ENCODE measurements around the gene KBTBD4.
A peak's percentile ranks its signal among the peaks of the same experiment; 100 is the strongest.
"Not testable (repeated sequence)": the region's sequence is repeated elsewhere in the genome, so short reads cannot be mapped to it uniquely, and the experiment has no call there.

KBTBD4 gene

DNA sequence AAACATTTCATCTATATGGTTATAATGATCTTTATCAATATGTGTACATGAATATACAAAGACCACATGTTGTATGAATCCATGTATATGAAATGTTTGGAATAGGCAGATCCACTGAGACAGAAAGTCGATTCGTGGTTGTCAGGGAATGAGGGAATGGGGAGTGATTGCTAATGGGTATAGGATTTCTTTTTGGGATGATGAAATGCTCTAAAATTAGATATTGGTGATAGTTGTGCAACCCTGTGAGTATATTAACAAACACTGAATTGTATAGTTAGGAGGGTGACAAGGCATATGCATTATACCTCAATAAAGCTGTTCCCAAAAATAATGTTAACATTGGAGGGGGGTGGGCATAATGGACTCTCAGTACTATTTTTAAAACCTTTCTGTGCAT lies 18.3 kb downstream of the KBTBD4 start:
- DNase-seq (ENCODE audit: low spot score), result no peak

DNA sequence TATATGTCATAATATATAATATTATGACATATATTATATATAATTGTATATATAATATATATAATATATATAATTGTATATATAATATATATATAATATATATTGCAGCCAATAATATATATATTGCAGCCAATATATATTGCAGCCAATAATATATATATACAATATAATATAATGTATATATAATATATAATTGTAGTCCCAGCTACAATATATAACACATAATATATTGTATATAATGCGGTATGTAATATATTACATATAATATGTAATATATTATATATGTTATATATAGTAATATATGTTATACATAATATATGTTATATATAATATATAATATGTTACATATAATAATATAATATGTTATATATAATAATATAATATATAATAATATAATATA lies 20.1 kb downstream of the KBTBD4 start:
- DNase-seq (ENCODE audit: low spot score), result no peak

DNA sequence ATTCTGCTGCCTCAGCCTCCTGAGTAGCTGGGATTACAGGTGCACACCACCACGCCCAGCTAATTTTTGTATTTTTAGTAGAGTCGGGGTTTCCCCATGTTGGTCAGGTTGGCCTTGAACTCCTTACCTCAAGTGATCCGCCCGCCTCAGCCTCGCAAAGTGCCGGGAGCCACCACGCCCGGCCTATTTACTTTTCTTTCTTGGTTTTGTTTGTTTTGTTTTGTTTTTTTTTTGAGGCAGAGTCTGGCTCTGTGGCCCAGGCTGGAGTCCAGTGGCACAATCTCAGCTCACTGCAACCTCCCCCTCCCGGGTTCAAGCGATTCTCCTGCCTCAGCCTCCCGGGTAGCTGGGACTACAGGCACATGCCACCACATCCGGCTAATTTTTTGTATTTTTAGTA lies 21.8 kb downstream of the KBTBD4 start:
- DNase-seq (ENCODE audit: low spot score), result not testable (repeated sequence)

DNA sequence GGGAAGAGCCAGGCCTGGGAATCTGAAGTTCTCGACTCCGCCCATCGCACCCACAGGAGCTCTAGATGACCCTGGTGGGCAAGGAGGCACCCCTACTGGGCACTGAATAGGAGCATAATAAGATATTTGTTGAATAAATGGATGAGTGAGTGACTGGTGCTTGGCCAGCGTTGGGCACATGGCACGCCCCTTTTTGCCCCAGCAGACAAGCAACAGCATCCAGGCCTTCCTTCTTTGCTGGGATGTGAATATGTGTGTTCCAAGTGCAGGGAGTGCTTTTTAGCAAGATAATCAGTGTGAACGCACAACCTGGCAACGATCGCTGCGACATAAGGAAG lies 25.4 kb downstream of the KBTBD4 start:
- DNase-seq (ENCODE audit: low spot score), result peak; percentile 62

DNA sequence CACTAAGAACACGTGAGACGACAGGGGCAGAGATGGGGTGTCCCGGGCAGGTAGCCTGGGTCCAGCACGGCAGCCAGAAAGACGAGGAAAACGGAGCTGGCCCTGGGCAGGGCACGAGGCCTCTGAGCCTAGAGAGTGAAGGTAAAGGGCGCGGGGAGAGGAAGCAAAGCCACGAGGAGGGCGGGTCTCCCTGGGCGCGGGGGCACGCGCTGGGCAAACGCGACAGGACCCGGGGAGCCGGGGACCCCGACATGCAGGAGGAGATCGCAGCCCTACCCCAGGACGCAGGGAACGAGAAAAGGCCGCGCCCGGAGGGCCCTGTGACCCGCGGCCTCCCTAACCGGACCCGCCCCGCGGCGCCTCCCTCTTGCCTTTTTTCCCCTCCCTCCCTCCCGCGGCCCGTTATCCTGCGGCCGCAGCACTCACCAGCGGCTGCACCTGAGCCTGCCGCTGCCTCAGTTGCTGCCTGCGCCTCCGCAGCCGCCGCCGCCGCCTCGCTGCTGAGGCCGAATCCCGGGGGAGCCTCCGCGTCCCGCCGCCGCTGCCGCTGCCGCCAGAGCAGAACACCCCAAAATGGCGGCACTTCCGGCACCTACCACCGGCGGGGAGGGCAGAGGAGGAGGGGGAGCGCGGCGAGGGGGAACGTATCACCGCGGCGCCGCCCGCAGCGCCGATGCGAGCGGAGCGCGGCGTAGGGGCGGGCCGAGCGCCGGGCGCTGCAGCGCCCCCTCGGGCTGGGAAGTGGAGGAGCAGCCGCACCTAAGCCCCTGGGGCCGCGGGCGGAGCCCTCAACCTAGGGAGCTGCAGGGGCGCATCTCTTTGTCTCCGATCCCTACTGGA lies 26.0 kb downstream of the KBTBD4 start, which contains the start of gene CELF1:
Gene CELF1, minus strand, starts transcription at position 567 of the 840 bp plus-strand sequence. CDS start 53,609 bp downstream, outside the sequence.
- peak; percentile 95 for DNase-seq (ENCODE audit: low spot score)

DNA sequence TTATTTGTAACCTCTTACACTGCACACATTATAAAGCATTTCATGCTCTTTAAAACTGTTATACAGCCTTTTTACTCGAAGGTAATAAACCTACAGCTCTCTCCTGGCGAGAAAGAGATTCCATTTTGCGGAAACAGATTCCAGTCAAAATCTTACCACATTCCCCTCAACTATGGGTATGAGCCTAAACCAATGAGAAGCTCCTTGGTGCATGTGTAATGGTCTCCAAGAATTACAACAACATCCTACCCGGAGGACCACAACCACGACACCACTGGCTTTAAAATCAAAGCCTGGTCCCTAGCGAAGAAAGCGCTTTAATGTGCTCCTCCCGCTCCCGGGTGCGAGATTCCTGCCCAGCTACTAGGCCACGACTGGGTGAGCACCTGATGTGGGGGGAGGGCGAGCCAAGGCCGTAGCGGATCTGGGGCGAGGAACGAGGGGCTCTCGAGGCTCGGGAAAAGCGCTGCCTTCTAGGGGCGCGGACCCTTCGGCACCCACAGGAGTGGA lies 26.7 kb downstream of the KBTBD4 start:
- peak; percentile 23 for DNase-seq (ENCODE audit: low spot score)

DNA sequence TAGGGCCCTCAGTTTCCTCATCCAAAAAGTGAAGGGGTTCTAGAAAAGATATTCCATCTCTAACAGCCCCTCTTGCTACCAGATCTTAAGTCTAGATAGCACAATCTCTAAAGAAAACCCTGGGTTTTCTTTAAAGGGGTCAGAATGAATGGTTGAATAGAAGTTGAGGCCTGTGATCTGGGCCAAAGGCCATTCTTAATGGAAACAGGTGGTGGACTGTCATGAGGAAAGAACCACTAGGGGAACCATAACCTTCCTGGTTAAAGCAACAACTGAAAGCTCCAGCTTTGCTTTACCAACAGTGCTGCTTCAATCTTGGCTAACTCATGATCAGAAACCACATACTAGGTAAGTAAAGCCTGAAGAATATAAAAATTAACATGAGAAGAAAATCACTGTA lies 27.7 kb downstream of the KBTBD4 start:
- no peak for DNase-seq (ENCODE audit: low spot score)

DNA sequence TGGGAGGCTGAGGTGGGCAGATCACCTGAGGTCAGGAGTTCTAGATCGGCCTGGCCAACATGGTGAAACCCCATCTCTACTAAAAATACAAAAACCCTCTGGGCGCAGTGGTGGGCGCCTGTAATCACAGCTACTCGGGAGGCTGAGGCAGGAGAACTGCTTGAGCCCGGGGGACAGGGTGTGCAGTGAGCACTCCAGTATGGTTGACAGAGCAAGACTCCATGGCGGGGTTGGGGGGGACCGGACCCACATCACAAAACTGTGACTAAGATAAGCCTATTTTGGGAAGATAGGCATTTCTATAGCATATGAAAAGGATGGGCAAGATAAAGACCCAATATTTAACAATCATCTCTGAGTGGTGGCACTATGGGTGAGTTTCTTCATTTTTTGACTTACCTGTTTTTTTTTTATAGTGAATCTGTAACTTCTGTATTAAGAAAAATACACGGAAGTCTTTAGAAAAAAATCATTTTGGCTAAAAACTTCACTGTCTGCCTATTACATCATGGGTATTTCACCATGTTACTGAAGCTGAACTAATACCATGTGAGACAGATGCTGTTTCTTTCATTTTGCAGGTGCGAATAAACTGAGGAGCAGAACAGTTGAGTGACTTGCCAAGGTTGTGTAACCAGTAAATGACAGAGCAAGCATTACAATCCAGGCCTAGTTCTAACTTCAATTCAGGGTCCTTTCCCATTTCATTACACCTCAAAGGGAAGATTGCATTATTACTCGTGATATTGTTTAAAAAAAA lies 28.3 kb downstream of the KBTBD4 start:
- DNase-seq (ENCODE audit: low spot score), result no peak

DNA sequence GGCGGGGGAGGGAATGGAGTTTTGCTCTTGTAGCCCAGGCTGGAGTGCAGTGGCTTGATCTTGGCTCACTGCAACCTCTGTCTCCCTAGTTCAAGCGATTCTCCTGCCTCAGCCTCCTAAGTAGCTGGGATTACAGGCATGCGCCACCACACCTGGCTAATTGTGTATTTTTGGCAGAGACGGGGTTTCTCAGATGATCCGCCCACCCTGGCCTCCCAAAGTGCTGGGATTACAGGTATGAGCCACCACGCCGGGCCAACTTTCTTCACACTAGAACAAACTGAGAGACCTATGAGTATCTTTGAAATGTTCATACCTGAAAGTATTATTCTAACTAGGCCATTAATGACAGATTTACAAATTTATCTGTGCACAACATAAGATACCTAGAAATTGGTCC lies 32.5 kb downstream of the KBTBD4 start:
- DNase-seq (ENCODE audit: low spot score), result not testable (repeated sequence)

DNA sequence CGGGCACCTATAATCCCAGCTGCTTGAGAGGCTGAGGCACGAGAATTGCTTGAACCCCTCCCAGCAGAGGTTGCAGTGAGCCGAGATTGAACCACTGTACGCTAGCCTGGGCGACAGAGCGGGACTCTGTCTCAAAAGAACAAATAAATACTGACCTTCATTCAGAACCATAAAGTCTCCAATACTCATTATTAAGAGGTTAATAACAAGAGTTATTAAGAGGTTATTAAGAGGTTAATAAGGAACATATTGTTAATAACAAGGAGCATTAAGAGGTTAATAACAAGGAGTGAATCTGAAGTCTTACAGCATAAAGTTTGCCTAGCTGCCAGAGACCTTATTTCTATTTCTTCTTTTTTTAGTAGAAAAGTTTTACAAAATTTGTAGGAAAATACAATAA lies 33.5 kb downstream of the KBTBD4 start:
- DNase-seq (ENCODE audit: low spot score), result no peak

DNA sequence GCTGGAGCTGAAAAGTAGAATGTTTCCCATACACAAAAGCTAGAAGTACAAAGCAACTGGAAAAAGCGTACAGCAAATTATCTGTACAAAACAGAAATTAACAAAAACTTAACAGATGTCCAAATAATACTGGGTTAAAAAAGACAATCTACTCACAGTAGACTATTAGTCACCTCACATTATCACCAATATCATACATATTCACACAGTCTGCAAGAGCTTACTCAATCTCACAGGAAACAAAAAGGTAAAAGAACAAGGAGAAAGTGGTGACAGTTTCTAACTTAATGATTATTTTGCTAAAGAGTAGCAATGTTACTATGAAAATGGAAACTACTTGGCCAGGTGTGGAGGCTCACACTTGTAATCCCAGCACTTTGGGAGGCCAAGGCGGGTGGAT lies 37.7 kb downstream of the KBTBD4 start:
- no peak for DNase-seq (ENCODE audit: low spot score)

DNA sequence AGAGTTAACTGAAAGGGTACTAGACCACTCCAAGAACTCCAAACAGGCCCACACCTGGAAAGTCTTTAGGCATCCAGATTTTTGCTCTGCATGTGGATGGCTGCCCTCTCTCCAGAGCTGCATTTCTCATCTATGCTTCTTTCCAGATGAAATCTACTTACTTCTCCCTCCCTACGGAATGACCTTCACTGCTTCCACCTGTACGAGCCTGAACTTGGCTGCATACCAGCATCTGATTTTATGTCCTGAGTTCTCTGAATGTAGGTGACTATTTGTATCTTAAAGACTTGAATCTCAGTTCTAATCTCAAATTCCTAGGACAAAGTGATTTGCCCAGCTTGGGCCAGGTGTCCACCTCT lies 39.1 kb downstream of the KBTBD4 start:
- DNase-seq (ENCODE audit: low spot score), result no peak

DNA sequence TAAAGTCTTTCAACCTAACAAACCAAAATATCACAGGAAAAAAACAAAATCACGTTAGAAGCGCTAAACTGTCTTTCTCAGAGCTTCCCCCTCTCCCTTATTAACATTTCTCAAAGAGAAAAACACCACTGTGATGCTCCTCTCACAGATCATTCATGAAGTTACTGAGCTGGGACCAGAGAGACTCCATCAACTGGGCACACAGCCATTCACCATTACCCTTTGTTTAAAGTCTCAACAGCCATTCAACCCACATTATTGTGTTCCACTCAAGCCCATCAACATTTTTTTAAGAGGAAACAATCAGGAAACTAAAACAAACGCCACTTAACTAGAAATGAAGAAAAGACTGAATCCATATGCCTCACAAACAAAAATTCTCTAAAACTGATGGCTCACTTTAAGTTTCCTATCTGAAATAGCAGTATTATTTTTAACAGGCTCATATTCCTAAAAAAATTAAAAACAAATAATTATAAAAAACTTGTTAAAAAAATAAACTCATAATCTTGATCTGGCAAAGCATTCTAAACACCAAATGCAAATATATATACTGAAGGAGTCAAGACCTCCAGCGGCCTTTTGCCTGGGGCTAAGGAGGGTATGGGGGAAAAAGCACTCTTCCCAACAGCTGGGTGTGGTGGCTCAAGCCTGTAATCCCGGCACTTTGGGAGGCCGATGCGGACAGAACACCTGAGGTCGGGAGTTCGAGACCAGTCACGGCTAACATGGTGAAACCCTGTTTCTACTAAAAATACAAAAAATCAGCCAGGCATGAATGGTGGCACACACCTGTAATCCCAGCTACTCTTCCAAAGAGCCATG lies 39.8 kb downstream of the KBTBD4 start:
- peak; percentile 77 for DNase-seq (ENCODE audit: low spot score)

DNA sequence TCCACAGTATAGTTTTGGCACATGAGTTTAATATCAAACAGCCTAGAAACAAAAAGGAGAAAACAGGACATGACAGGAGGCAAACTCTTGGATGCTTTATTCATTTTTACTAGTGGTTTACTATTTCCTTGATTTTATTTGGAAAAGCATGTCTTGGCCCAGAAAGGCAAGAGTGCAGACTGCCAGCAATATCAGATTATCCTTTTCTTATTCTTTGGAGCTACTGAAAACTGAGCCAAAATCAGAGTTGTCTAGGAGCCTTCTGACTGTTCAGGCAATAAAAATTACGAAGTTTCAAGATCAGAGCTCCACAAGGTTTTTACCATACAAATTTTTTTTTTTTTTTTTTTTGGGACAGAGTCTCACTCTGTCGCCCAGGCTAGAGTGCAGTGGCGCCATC lies 41.9 kb downstream of the KBTBD4 start:
- DNase-seq (ENCODE audit: low spot score), result no peak

DNA sequence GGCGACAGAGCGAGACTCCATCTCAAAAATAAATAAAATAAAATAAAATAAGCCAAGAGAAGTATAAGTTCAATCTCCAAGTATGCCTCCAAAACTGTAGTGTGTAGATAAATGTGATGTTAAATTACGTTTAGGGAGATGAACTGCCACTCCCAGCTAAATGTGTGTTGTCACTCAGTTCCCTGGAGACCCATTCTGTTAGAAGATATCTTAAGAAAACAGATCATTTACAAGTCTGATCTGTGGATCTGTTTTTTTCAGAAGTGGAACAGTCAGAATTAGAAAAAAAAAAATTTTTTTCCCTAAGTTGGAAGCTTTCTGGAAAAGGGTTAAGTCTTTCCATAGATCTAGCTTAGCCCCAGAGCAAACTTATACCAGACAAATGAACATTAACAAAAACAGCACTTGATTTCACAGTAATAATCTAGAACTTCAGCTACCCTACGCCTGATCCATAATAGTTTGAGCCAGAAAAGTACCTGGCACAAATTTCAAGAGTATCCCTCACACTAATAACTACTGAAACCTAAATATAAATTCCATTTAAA lies 44.0 kb downstream of the KBTBD4 start:
- no peak for DNase-seq (ENCODE audit: low spot score)

DNA sequence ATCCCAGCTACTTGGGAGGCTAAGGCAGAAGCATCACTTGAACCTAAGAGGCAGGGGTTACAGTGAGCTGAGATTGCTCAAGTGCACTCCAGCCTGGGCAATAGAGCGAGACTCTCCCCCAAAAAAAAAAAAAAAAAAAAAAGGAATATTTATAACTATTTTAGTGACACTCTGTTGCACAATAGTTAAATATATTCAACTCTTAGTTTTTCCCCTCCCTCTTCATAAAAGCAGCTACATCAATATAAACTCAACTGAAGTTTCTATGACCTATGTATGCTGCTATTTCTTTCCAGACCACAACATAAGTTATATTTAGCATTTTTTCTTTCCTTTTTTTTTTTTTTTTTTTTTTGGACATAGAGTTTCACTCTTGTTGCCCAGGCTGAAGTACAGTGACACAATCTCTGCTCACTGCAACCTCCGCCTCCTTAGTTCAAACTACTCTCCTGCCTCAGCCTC lies 45.0 kb downstream of the KBTBD4 start:
- no peak for DNase-seq (ENCODE audit: low spot score)

DNA sequence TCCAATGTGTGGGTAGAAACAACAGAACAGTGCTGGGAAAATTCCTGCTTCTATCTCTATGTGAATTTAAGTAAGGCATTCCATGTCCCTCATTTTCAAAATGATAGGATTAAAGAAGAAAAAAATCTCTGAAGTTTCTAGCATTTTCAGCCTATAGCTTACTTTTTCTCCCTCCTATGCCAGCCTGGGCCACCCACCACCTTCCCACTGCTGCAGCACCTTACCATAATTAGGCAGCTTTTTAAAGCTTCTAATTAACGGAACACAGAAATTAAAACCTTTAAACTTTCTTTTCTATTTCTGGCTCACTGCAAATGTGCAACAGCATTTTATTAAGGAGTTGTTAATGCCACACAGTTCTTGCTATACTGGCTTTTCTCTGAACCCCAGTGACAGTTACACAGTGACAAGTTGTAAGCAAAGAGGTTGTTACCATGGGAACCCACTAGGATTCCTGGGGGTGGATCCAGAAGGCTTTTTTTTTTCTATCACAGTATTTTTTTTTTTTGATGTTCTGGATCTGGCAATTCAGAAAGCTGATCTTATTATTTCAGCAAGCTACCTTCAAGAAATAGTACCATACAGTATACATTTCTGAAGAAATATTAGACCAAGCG lies 46.1 kb downstream of the KBTBD4 start:
- DNase-seq (ENCODE audit: low spot score), result peak; percentile 67

DNA sequence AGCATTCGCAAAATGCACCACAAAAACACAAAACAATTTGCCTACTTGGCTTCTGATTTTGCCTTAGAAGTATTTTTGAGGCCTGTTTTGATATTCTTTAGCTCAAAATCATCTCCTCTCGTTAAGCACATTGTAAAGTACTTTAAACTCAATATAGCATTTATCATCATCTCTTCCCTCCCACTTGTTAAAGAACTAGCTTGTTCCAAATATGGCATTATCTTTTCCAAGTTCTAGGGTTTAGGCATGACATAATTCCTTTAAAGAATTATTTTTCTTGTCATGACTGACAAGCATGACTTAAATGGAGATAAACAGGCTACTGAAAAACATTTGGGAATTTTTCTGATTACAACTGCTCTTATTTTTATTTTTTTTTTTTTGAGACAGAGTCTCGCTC lies 47.1 kb downstream of the KBTBD4 start:
- DNase-seq (ENCODE audit: low spot score), result no peak

DNA sequence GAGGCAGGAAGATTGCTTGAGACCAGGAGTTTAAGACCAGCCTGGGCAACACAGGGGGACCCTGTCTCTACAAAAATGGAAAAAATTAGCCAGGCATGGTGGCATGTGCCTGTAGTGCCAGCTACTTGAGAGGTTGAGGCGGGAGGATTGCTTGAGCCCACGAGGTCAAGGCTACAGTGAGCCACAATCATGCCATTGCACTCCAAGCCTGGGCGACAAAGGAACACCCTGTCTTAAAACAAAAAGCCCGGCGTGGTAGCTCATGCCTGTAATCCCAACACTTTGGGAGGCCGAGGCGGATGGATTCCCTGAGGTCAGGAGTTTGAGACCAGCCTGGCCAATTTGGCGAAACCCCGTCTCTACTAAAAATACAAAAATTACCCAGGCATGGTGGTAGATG lies 48.0 kb downstream of the KBTBD4 start:
- DNase-seq (ENCODE audit: low spot score), result not testable (repeated sequence)

DNA sequence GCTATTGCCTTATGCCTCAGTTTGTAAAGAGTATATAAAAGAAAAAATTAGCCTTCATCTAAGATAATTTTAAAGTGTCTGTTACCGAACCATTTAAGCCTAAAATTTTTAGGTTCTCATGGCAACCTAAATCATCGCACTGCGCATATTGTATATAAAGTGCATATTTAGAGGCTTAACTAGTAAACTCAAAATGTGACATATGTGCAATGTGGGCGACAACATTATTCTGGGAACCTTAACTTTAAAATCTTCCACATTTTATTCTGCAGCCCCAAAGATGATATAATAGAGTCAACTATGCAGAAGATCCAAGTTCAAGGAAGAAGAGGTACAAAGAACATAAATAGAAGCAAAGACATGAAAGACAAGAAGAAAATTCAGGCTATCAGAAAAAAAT lies 48.8 kb downstream of the KBTBD4 start:
- DNase-seq (ENCODE audit: low spot score), result no peak

DNA sequence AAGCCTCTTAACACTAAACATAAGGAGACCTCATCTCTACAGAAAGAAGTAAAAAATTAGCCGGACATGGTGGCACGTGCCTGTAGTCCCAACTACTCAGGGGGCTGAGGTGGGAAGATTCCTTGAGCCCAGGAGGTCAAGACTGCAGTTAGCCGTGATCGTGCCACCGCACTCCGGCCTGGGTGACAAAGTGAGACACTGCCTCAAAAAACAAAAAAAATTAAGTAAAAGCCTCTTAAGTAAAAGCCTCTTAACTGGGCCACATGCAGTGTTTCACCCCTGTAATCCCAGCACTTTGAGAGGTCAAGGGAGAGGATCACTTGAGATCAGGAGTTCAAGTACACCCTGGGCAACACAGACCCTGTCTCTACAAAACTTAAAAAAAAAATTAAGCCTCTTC lies 51.6 kb downstream of the KBTBD4 start:
- no peak for DNase-seq (ENCODE audit: low spot score)

DNA sequence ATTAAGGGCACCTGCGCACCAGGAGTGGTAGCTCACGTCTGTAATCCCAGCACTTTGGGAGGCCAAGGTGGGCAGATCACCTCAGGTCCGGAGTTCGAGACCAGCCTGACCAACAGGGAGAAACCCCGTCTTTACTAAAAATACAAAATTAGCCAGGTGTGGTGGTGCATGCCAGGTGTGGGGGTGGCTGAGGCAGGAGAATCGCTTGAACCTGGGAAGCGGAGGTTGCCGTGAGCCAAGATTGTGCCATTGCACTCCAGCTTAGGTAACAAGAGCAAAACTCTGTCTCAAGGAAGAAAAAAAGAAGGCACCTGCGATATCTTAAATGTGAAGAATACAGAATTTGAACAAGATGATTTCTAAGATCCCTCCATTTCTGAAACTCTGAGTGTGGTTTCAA lies 52.7 kb downstream of the KBTBD4 start:
- not testable (repeated sequence) for DNase-seq (ENCODE audit: low spot score)
